K562 (cell line): ENCODE data around the gene RNF34. TPM values are rescaled to one million over a fixed set of nuclear protein-coding genes. Genes with fewer than 3 reads are reported as not detected.

Source experiments
- ATAC-seq: fragments of 200-7000 bp; cut with Tn5 transposase; 3 replicates; pipeline ENCODE4 v1.9.1; 2020; ENCODE audit warnings: moderate library complexity
- BruUV-seq: library from RNA; stranded (reverse); fragments of 400-500 nt; replicated peaks from 2 replicates; lab custom pipeline; 2021; lab: Mats Ljungman, UMichigan
- CTCF ChIA-PET: fragments of 300-600 bp; formaldehyde crosslinking; extraction: SDS; loops from one replicate; lab custom pipeline; 2021; ENCODE audit warnings: low intra/inter-chr PET ratio; lab: Yijun Ruan, JAX
- POLR2A ChIA-PET: fragments of 300-600, 350-650 bp; sonication (Branson Sonifier 250); formaldehyde crosslinking; extraction: SDS; loops from one replicate; lab custom pipeline; 2021; ENCODE audit warnings: antibody characterized with exemption, inconsistent platforms; lab: Yijun Ruan, JAX
- DNase-seq, 4 experiments: peaks; one replicate each; pipeline versions ENCODE4 v3.0.0 to v3.0.0-alpha.2; 2011 to 2018; ENCODE audit warnings: low spot score in 3 of 4, mixed read lengths in 3 of 4; ENCODE audit errors: extremely low read depth in 1 of 4
- FAIRE-seq: peaks from 2 replicates; lab custom pipeline; 2011; peaks lifted over from hg19 to GRCh38; lab: Jason Lieb, UNC
- H2AFZ ChIP-seq: 2 replicates; pipeline ENCODE4 v1.6.0; 2011; ENCODE audit warnings: low read depth, low read length, control low read depth, inconsistent platforms
- H3K27ac ChIP-seq: fragments of 200-600 bp; 3 replicates; pipeline ENCODE4 v1.8.0; 2011; ENCODE audit warnings: low read depth, mild to moderate bottlenecking, control low read depth, inconsistent platforms, low read length, moderate library complexity, mixed read lengths; ENCODE audit errors: extremely low read depth
- H3K27me3 ChIP-seq, 2 experiments: fragments of 300-600 bp in 1 of 2; 2 replicates in 1 of 2; 3 replicates in 1 of 2; pipeline versions ENCODE4 v1.6.0 to v1.8.0; 2011; ENCODE audit warnings: inconsistent platforms in 2 of 2, low read length in 2 of 2, mild to moderate bottlenecking in 1 of 2, mixed read lengths in 1 of 2, moderate library complexity in 1 of 2; ENCODE audit not compliant: control insufficient read depth in 2 of 2, insufficient read depth in 2 of 2
- H3K36me3 ChIP-seq: fragments of 300-600 bp; 3 replicates; pipeline ENCODE4 v1.8.0; 2011; ENCODE audit warnings: mild to moderate bottlenecking, low read length, inconsistent platforms; ENCODE audit not compliant: control insufficient read depth, insufficient read depth
- H3K4me1 ChIP-seq, 2 experiments: fragments of 200-600 bp in 1 of 2; replicated peaks in 1 of 2; 2 replicates in 1 of 2; 3 replicates in 1 of 2; pipeline versions ENCODE4 v1.5.1 to v1.8.0; 2011; ENCODE audit warnings: inconsistent platforms in 2 of 2, low read length in 2 of 2, mild to moderate bottlenecking in 1 of 2, mixed read lengths in 1 of 2, moderate library complexity in 1 of 2; ENCODE audit not compliant: control insufficient read depth in 2 of 2, insufficient read depth in 2 of 2
- H3K4me2 ChIP-seq: 2 replicates; pipeline ENCODE4 v1.6.1; 2011; ENCODE audit warnings: low read length, control low read depth, inconsistent platforms, mixed read lengths; ENCODE audit not compliant: insufficient read depth
- H3K4me3 ChIP-seq: fragments of 200-600 bp; sonication (generic), shearing (Covaris generic); 2 replicates; pipeline ENCODE4 v1.5.1; 2016; ENCODE audit warnings: control low read depth, inconsistent platforms
- H3K79me2 ChIP-seq: fragments of 200-600 bp; 3 replicates; pipeline ENCODE4 v1.8.0; 2011; ENCODE audit warnings: low read length, inconsistent platforms; ENCODE audit not compliant: control insufficient read depth, insufficient read depth
- H3K9ac ChIP-seq, 2 experiments: 2 replicates each; pipeline versions ENCODE4 v1.6.0 to v1.6.1; 2011; ENCODE audit warnings: low read depth in 2 of 2, low read length in 2 of 2, control low read depth in 1 of 2, inconsistent platforms in 1 of 2, mild to moderate bottlenecking in 1 of 2, mixed read lengths in 1 of 2; ENCODE audit not compliant: insufficient read depth in 1 of 2
- H3K9me1 ChIP-seq: one replicate; pipeline ENCODE4 v1.6.0; 2011; ENCODE audit warnings: inconsistent platforms, mild to moderate bottlenecking, low read length, moderate library complexity; ENCODE audit not compliant: control insufficient read depth, insufficient read depth
- H3K9me3 ChIP-seq: replicated peaks from 2 replicates; pipeline ENCODE4 v1.5.1; 2011; ENCODE audit warnings: low read depth, low read length, inconsistent platforms; ENCODE audit not compliant: control insufficient read depth, insufficient read depth
- H4K20me1 ChIP-seq: replicated peaks from 2 replicates; pipeline ENCODE4 v1.6.1; 2011; ENCODE audit warnings: low read length, inconsistent platforms, mixed read lengths; ENCODE audit not compliant: control insufficient read depth, insufficient read depth
- CGGBP1 ChIP-seq: fragments of 250-450 bp; sonication (Bioruptor Pico); IDR thresholded peaks from 2 replicates; pipeline ENCODE4 v1.9.0; 2021; ENCODE audit warnings: mild to moderate bottlenecking
- HDAC1 ChIP-seq, 2 experiments: fragments of 450-650 bp; IDR thresholded peaks; 2 replicates each; pipeline ENCODE4 v1.6.1; 2016 to 2017; ENCODE audit warnings: inconsistent platforms in 1 of 2, mild to moderate bottlenecking in 1 of 2, moderate library complexity in 1 of 2
- MAZ ChIP-seq, 2 experiments: fragments of 450-650 bp in 1 of 2; sonication (generic) in 1 of 2; formaldehyde crosslinking; IDR thresholded peaks in 1 of 2; conservative IDR thresholded peaks in 1 of 2; 2 replicates each; pipeline versions ENCODE4 v1.4.0 to v1.5.0; 2020; ENCODE audit warnings: mild to moderate bottlenecking in 1 of 2, missing genetic modification reagents in 1 of 2
- MTA3 ChIP-seq: fragments of 450-650 bp; formaldehyde crosslinking; IDR thresholded peaks from 2 replicates; pipeline ENCODE4 v1.6.1; 2017; ENCODE audit warnings: mild to moderate bottlenecking, borderline replicate concordance
- SAFB ChIP-seq: fragments of 200-400 bp; formaldehyde crosslinking; IDR thresholded peaks from 2 replicates; pipeline ENCODE4 v1.6.1; 2017; ENCODE audit warnings: low read depth, low read length, borderline replicate concordance
- SIN3B ChIP-seq: fragments of 450-650 bp; IDR thresholded peaks from 2 replicates; pipeline ENCODE4 v1.6.1; 2017; ENCODE audit warnings: low read depth, mild to moderate bottlenecking, moderate library complexity
- SUPT5H ChIP-seq: fragments of 450-650 bp; IDR thresholded peaks from 2 replicates; pipeline ENCODE4 v1.6.1; 2016
- TAL1 ChIP-seq: fragments of 450-650 bp; IDR thresholded peaks from 2 replicates; pipeline ENCODE4 v1.6.1; 2016; ENCODE audit warnings: mild to moderate bottlenecking
- ZNF583 ChIP-seq: fragments of 250-450 bp; sonication (Bioruptor Pico); IDR thresholded peaks from 2 replicates; pipeline ENCODE4 v1.4.0; 2020
- WGBS: fragments of 100-300 bp; shearing (Covaris generic); methylation state at CpG from one replicate; pipeline ENCODE4 v1.1.6; 2016; ENCODE audit warnings: low coverage, mixed read lengths; ENCODE audit not compliant: insufficient coverage; ENCODE audit errors: missing lambda C conversion rate; 5-methylcytosine and 5-hydroxymethylcytosine counted together
- in situ Hi-C: fragments of 300-500 bp; cut with MboI; formaldehyde crosslinking; loops from 4 replicates; pipeline ENCODE4 v1.15.0; 2018; ENCODE audit warnings: inconsistent platforms, mixed read lengths
- intact Hi-C: fragments of 100-400 bp; cut with micrococcal nuclease; formaldehyde crosslinking; loops from 2 replicates; pipeline ENCODE4 v1.14.2; 2022
- polyA plus RNA-seq, 8 experiments: library from polyadenylated mRNA; depleted of rRNA in 4 of 8; stranded (reverse) in 5 of 8; unstranded in 3 of 8; fragments of >200 nt; fragmentation: Nextera tagmentation in 2 of 8; fragmentation: Illumina TruSeq in 1 of 8; extraction: Ambion mirVana in 2 of 8; extraction: Trizol in 1 of 8; gene quantifications; 2 replicates each; pipeline versions ENCODE4 v1.2.1 to v1.2.3, GENCODE V29; 2011 to 2014; ENCODE audit warnings: inconsistent platforms in 1 of 8, missing spikeins in 1 of 8
- total RNA-seq, 7 experiments: library from RNA; depleted of rRNA in 6 of 7; stranded (reverse); fragments of >200 nt in 6 of 7; fragmentation: Illumina TruSeq in 2 of 7; extraction: Trizol in 2 of 7; gene quantifications; 2 replicates each; pipeline versions ENCODE4 v1.2.1 to v1.2.3, GENCODE V29; 2011 to 2021; ENCODE audit warnings: low replicate concordance in 1 of 7
- TF ChIP-seq, protein P1 (sequence below): fragments of 250-450 bp; sonication (Bioruptor Pico); IDR thresholded peaks from 2 replicates; pipeline ENCODE4 v1.4.0; 2020; ENCODE audit warnings: borderline replicate concordance
- TF ChIP-seq, protein P2 (sequence below): fragments of 450-650 bp; formaldehyde crosslinking; IDR thresholded peaks from 2 replicates; pipeline ENCODE4 v1.4.0; 2020; ENCODE audit warnings: mild to moderate bottlenecking, moderate library complexity
- TF ChIP-seq, protein P3 (sequence below): sonication (generic); formaldehyde crosslinking; IDR thresholded peaks from 2 replicates; pipeline ENCODE4 v1.8.0; 2022; ENCODE audit warnings: mild to moderate bottlenecking, missing genetic modification reagents

RNF34 gene
- total and polyA plus RNA-seq, 9 of the 15 experiments (the other 6 are each of a cell fraction or from before 2014, with no cell fraction given), result 41.7 to 88.9 (median 54.1) TPM

DNA sequence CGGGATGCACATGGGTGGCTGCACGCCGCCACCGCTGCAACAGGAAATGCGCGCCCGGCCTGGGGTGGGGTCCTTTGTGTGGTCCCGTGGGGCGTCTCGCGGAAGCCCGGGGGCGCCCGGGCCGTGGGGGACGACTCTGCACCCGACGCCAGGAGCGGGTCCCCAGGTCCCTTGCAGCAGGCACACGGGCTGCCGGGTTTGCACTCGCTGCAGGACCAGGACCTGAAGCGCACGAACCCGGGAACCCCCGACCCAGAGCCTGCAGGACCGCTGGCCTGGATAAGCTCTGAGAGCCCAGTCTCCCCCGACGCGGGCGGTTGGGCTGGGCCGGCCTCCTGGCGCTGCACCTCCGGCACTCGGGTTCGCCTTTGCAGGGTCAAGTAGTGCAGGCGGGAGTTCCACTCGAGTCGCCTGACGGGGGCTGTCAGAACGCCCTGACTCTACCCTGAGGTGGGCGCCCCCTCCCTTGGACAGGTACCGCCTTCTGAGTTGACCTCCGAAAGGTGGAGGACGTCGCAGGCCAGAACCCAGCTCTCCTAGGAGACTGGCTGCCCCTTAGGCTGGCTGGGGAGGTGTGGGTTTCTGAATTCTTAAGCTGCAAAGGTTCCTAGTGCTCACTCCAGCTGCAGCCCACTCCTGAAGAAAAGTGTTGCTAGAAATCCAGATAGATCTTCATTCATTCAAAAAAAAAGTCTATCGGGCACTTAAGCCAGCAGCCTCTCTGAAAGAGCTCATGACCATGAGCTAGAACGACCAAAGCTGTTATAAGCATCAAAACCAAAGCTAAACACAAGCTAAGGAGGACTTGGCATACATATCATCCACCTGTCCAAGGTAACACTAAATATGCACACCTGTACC, 68.0 kb downstream of the RNF34 start:
- WGBS, result 9% methylated on average over 37 of the region's 48 CpGs
- peaks cover 10% of the 10 kb centered on the region for H4K20me1 ChIP-seq
- H3K4me1 ChIP-seq, result peaks cover 14 to 32% of the 10 kb centered on the region in 2 experiments
- H3K27me3 ChIP-seq, result no peaks in the 10 kb centered on the region
- H3K4me2 ChIP-seq, result peak overlapping the region; percentile 77
- no TSS peak for BruUV-seq
- DNase-seq (peak in 1 of 4 experiments; percentile 46), ATAC-seq (peak; percentile 14), FAIRE-seq (no peak)
- in situ Hi-C loops (no loop called here), intact Hi-C loops (no loop called here)
- H3K9ac ChIP-seq, result peak overlapping the region; percentile 43 to 91
- peaks cover 35% of the 10 kb centered on the region for H3K79me2 ChIP-seq
- peaks cover 16% of the 10 kb centered on the region; the same call in 2 of the 3 replicates for H3K36me3 ChIP-seq
- H3K27ac ChIP-seq, result peak overlapping the region; percentile 43; the same call in 1 of the 3 replicates
- CTCF ChIA-PET, result interaction anchor here (0.6 kb wide), 1 partner anchor 228 kb away, joined by 3 read pairs; no protein-coding TSS in a partner anchor
- no peaks in the 10 kb centered on the region for H3K9me1 ChIP-seq
- peak overlapping the region; percentile 52 for H3K4me3 ChIP-seq
- H3K9me3 ChIP-seq, result no peaks in the 10 kb centered on the region
- peak overlapping the region; percentile 81 for H2AFZ ChIP-seq
- POLR2A ChIA-PET, result interaction anchor here (0.6 to 1.3 kb wide), 6 partner anchors 9 to 139 kb away, joined by 3 to 9 read pairs (median 3); partner anchors contain the start of gene ANAPC5
- TF ChIP-seq, protein P1, sequence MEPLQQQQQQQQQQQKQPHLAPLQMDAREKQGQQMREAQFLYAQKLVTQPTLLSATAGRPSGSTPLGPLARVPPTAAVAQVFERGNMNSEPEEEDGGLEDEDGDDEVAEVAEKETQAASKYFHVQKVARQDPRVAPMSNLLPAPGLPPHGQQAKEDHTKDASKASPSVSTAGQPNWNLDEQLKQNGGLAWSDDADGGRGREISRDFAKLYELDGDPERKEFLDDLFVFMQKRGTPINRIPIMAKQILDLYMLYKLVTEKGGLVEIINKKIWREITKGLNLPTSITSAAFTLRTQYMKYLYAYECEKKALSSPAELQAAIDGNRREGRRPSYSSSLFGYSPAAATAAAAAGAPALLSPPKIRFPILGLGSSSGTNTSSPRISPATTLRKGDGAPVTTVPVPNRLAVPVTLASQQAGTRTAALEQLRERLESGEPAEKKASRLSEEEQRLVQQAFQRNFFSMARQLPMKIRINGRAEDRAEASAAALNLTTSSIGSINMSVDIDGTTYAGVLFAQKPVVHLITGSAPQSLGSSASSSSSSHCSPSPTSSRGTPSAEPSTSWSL (CRISPR knock-in tag), result 0 out of 2 replicates have a peak, but pooled peaks have one; percentile 39
- TF ChIP-seq CGGBP1 (CRISPR knock-in tag) (no peak), SUPT5H (0 out of 2 replicates have a peak, but pooled peaks have one; percentile 26), MAZ (CRISPR knock-in tag; conservative IDR thresholded peaks at IDR 0.05 in 1 of 2, IDR thresholded peaks at IDR 0.05 in 1 of 2) (peak in 1 of 2 experiments; percentile 60; a peak in 1 of 4 replicates), SIN3B (0 out of 2 replicates have a peak, but pooled peaks have one; percentile 19), TAL1 (no peak), HDAC1 (IDR thresholded peaks at IDR 0.05) (peak in 1 of 2 experiments; percentile 71; a peak in 2 of 4 replicates), ZNF583 (CRISPR knock-in tag) (peak; percentile 39; the same call in 1 of the 2 replicates), SAFB (peak; percentile 53; the same call in 1 of the 2 replicates), MTA3 (peak; percentile 32; the same call in 1 of the 2 replicates)
- TF ChIP-seq, protein P2, sequence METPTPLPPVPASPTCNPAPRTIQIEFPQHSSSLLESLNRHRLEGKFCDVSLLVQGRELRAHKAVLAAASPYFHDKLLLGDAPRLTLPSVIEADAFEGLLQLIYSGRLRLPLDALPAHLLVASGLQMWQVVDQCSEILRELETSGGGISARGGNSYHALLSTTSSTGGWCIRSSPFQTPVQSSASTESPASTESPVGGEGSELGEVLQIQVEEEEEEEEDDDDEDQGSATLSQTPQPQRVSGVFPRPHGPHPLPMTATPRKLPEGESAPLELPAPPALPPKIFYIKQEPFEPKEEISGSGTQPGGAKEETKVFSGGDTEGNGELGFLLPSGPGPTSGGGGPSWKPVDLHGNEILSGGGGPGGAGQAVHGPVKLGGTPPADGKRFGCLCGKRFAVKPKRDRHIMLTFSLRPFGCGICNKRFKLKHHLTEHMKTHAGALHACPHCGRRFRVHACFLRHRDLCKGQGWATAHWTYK, result peak; percentile 63; the same call in 1 of the 2 replicates
- TF ChIP-seq, protein P3, sequence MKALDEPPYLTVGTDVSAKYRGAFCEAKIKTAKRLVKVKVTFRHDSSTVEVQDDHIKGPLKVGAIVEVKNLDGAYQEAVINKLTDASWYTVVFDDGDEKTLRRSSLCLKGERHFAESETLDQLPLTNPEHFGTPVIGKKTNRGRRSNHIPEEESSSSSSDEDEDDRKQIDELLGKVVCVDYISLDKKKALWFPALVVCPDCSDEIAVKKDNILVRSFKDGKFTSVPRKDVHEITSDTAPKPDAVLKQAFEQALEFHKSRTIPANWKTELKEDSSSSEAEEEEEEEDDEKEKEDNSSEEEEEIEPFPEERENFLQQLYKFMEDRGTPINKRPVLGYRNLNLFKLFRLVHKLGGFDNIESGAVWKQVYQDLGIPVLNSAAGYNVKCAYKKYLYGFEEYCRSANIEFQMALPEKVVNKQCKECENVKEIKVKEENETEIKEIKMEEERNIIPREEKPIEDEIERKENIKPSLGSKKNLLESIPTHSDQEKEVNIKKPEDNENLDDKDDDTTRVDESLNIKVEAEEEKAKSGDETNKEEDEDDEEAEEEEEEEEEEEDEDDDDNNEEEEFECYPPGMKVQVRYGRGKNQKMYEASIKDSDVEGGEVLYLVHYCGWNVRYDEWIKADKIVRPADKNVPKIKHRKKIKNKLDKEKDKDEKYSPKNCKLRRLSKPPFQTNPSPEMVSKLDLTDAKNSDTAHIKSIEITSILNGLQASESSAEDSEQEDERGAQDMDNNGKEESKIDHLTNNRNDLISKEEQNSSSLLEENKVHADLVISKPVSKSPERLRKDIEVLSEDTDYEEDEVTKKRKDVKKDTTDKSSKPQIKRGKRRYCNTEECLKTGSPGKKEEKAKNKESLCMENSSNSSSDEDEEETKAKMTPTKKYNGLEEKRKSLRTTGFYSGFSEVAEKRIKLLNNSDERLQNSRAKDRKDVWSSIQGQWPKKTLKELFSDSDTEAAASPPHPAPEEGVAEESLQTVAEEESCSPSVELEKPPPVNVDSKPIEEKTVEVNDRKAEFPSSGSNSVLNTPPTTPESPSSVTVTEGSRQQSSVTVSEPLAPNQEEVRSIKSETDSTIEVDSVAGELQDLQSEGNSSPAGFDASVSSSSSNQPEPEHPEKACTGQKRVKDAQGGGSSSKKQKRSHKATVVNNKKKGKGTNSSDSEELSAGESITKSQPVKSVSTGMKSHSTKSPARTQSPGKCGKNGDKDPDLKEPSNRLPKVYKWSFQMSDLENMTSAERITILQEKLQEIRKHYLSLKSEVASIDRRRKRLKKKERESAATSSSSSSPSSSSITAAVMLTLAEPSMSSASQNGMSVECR, result peak; percentile 38
